IMR-90 (cell line): Measurements from ENCODE around the gene KDM1B. TPM values are rescaled to one million over a fixed set of nuclear protein-coding genes. Genes with fewer than 3 reads are reported as not detected.

Experiments used
- ATAC-seq: fragments of 200-7000 bp; cut with Tn5 transposase; 2 replicates; pipeline ENCODE4 v1.9.1; 2020; ENCODE audit warnings: low read depth, mild to moderate bottlenecking, moderate library complexity
- BruUV-seq: library from RNA; stranded (reverse); fragments of 400-500 nt; replicated peaks from 2 replicates; lab custom pipeline; 2021; lab: Mats Ljungman, UMichigan
- CTCF ChIA-PET: fragments of 300-600 bp; formaldehyde crosslinking; extraction: SDS; loops from one replicate; lab custom pipeline; 2021; ENCODE audit warnings: antibody characterized with exemption; lab: Yijun Ruan, JAX
- POLR2A ChIA-PET: fragments of 300-600 bp; sonication (Branson Sonifier 250); formaldehyde crosslinking; loops from one replicate; lab custom pipeline; 2022; ENCODE audit warnings: antibody characterized with exemption; ENCODE audit not compliant: unreplicated experiment; lab: Charles Lee
- DNase-seq: peaks from one replicate; pipeline ENCODE4 v3.0.0; 2013
- H2AFZ ChIP-seq: replicated peaks from 2 replicates; pipeline ENCODE3; 2013; ENCODE audit warnings: low read length, mild to moderate bottlenecking; ENCODE audit not compliant: poor library complexity
- H2AK5ac ChIP-seq: 2 replicates; pipeline ENCODE4 v1.6.1; 2013; ENCODE audit warnings: low read depth, low read length, inconsistent platforms
- H2AK9ac ChIP-seq: replicated peaks from 2 replicates; pipeline ENCODE3; 2013; ENCODE audit warnings: mild to moderate bottlenecking, low read depth, low read length, moderate library complexity; ENCODE audit not compliant: poor library complexity
- H2BK120ac ChIP-seq: 2 replicates; pipeline ENCODE4 v1.6.1; 2013; ENCODE audit warnings: low read depth, low read length, inconsistent platforms
- H2BK15ac ChIP-seq: 3 replicates; pipeline ENCODE4 v1.6.1; 2013; ENCODE audit warnings: low read depth, low read length, inconsistent platforms
- H2BK20ac ChIP-seq: 2 replicates; pipeline ENCODE4 v1.6.1; 2013; ENCODE audit warnings: low read depth, mild to moderate bottlenecking, inconsistent platforms, low read length, moderate library complexity
- H2BK5ac ChIP-seq: 2 replicates; pipeline ENCODE4 v1.6.1; 2013; ENCODE audit warnings: mild to moderate bottlenecking, low read depth, low read length, inconsistent platforms; ENCODE audit not compliant: poor library complexity, severe bottlenecking
- H3K14ac ChIP-seq: replicated peaks from 2 replicates; pipeline ENCODE4 v1.6.1; 2013; ENCODE audit warnings: low read depth, low read length, inconsistent platforms
- H3K18ac ChIP-seq: 2 replicates; pipeline ENCODE4 v1.6.1; 2013; ENCODE audit warnings: low read depth, low read length, control low read depth
- H3K23ac ChIP-seq: 2 replicates; pipeline ENCODE4 v1.6.1; 2013; ENCODE audit warnings: low read depth, low read length, inconsistent platforms
- H3K27ac ChIP-seq: 2 replicates; pipeline ENCODE4 v1.5.1; 2013; ENCODE audit warnings: mild to moderate bottlenecking, control low read depth, low read length; ENCODE audit not compliant: insufficient read depth
- H3K27me3 ChIP-seq: 2 replicates; pipeline ENCODE4 v1.6.1; 2013; ENCODE audit warnings: low read length; ENCODE audit not compliant: control insufficient read depth, insufficient read depth
- H3K36me3 ChIP-seq: 2 replicates; pipeline ENCODE4 v1.6.1; 2013; ENCODE audit warnings: low read length, mixed read lengths; ENCODE audit not compliant: control insufficient read depth, insufficient read depth
- H3K4ac ChIP-seq: 2 replicates; pipeline ENCODE4 v1.6.1; 2013; ENCODE audit warnings: low read depth, low read length, inconsistent platforms
- H3K4me1 ChIP-seq: 2 replicates; pipeline ENCODE4 v1.6.1; 2013; ENCODE audit warnings: low read length, mixed read lengths; ENCODE audit not compliant: control insufficient read depth, insufficient read depth
- H3K4me2 ChIP-seq: 2 replicates; pipeline ENCODE4 v1.6.1; 2013; ENCODE audit warnings: low read depth, mild to moderate bottlenecking, control low read depth, low read length, moderate library complexity
- H3K4me3 ChIP-seq: 2 replicates; pipeline ENCODE4 v1.5.1; 2013; ENCODE audit warnings: low read depth, mild to moderate bottlenecking, control low read depth, low read length, moderate library complexity; ENCODE audit not compliant: insufficient read depth
- H3K56ac ChIP-seq: 2 replicates; pipeline ENCODE4 v1.6.1; 2013; ENCODE audit warnings: low read length, inconsistent platforms; ENCODE audit not compliant: insufficient read depth; ENCODE audit errors: extremely low read depth
- H3K79me1 ChIP-seq, 2 experiments: 2 replicates each; pipeline ENCODE4 v1.6.1; 2013; ENCODE audit warnings: low read length in 2 of 2, inconsistent platforms in 1 of 2, low read depth in 1 of 2
- H3K9ac ChIP-seq: 2 replicates; pipeline ENCODE4 v1.6.1; 2013; ENCODE audit warnings: low read depth, low read length, control low read depth
- H3K9me1 ChIP-seq: 2 replicates; pipeline ENCODE4 v1.6.1; 2013; ENCODE audit warnings: low read length, inconsistent platforms; ENCODE audit not compliant: insufficient read depth
- H3K9me3 ChIP-seq: 2 replicates; pipeline ENCODE4 v1.6.1; 2013; ENCODE audit warnings: low read length; ENCODE audit not compliant: control insufficient read depth, insufficient read depth
- H4K20me1 ChIP-seq: 2 replicates; pipeline ENCODE4 v1.6.1; 2013; ENCODE audit warnings: low read length, inconsistent platforms; ENCODE audit not compliant: insufficient read depth
- H4K5ac ChIP-seq: 2 replicates; pipeline ENCODE4 v1.6.1; 2013; ENCODE audit warnings: mild to moderate bottlenecking, low read depth, low read length, control low read depth
- H4K8ac ChIP-seq, 2 experiments: 2 replicates each; pipeline ENCODE4 v1.6.1; 2013; ENCODE audit warnings: low read depth in 2 of 2, low read length in 2 of 2, control low read depth in 1 of 2, inconsistent platforms in 1 of 2
- H4K91ac ChIP-seq: 2 replicates; pipeline ENCODE4 v1.6.1; 2013; ENCODE audit warnings: low read depth, low read length, inconsistent platforms; ENCODE audit not compliant: insufficient read depth
- BHLHE40 ChIP-seq: fragments of 150-350 bp; IDR thresholded peaks from 2 replicates; pipeline ENCODE4 v1.6.1; 2016; ENCODE audit warnings: mild to moderate bottlenecking, low read depth, low read length
- CEBPB ChIP-seq: IDR thresholded peaks from 2 replicates; pipeline ENCODE4 v1.6.1; 2012; ENCODE audit warnings: low read depth, low read length, improper control_type of control experiment
- CHD1 ChIP-seq: IDR thresholded peaks from 2 replicates; pipeline ENCODE4 v1.6.1; 2012; ENCODE audit warnings: low read depth, low read length, improper control_type of control experiment
- CTCF ChIP-seq: conservative IDR thresholded peaks from 2 replicates; pipeline ENCODE4 v1.5.1; 2012; ENCODE audit warnings: mild to moderate bottlenecking, low read depth, low read length, improper control_type of control experiment
- ELK1 ChIP-seq: fragments of 150-350 bp; IDR thresholded peaks from 2 replicates; pipeline ENCODE4 v1.6.1; 2016; ENCODE audit warnings: low read depth, mild to moderate bottlenecking, low read length, moderate library complexity, borderline replicate concordance
- MAFK ChIP-seq: IDR thresholded peaks from 2 replicates; pipeline ENCODE4 v1.6.1; 2012; ENCODE audit warnings: low read depth, low read length, improper control_type of control experiment
- MAZ ChIP-seq: IDR thresholded peaks from 2 replicates; pipeline ENCODE4 v1.6.1; 2012; ENCODE audit warnings: low read depth, mild to moderate bottlenecking, low read length, improper control_type of control experiment, moderate library complexity, borderline replicate concordance
- MXI1 ChIP-seq: IDR thresholded peaks from 2 replicates; pipeline ENCODE4 v1.6.1; 2012; ENCODE audit warnings: low read depth, mild to moderate bottlenecking, low read length, moderate library complexity, borderline replicate concordance
- NFE2L2 ChIP-seq: fragments of 150-350 bp; IDR thresholded peaks from 2 replicates; pipeline ENCODE4 v1.6.1; 2016; ENCODE audit warnings: low read depth, mild to moderate bottlenecking, low read length
- POLR2A ChIP-seq: IDR thresholded peaks from 2 replicates; pipeline ENCODE4 v1.6.1; 2012; ENCODE audit warnings: mild to moderate bottlenecking, low read depth, low read length
- RAD21 ChIP-seq: IDR thresholded peaks from 2 replicates; pipeline ENCODE4 v1.6.1; 2012; ENCODE audit warnings: low read length, improper control_type of control experiment
- RCOR1 ChIP-seq: IDR thresholded peaks from 2 replicates; pipeline ENCODE4 v1.6.1; 2012; ENCODE audit warnings: mild to moderate bottlenecking, low read length, improper control_type of control experiment; ENCODE audit not compliant: insufficient replicate concordance
- SMC3 ChIP-seq: fragments of 150-350 bp; IDR thresholded peaks from 2 replicates; pipeline ENCODE4 v1.6.1; 2016; ENCODE audit warnings: low read depth, mild to moderate bottlenecking, antibody characterized with exemption, low read length, moderate library complexity
- WGBS, 2 experiments: methylation state at CpG; one replicate each; pipeline versions ENCODE4 v1.1.5 to v1.1.7; 2013; ENCODE audit warnings: missing lambda C conversion rate in 2 of 2; ENCODE audit not compliant: insufficient read length in 1 of 2; ENCODE audit errors: extremely low coverage in 2 of 2; 5-methylcytosine and 5-hydroxymethylcytosine counted together
- dilution Hi-C: fragments of 300-500 bp; cut with HindIII; formaldehyde crosslinking; loops from one replicate; pipeline ENCODE4 v1.14.3; 2018; ENCODE audit warnings: low sequenced_read_pairs; ENCODE audit not compliant: unreplicated experiment
- in situ Hi-C: fragments of 300-500 bp; cut with MboI; formaldehyde crosslinking; loops from 3 replicates; pipeline ENCODE4 v1.14.3; 2019; ENCODE audit warnings: low sequenced_read_pairs, inconsistent platforms, mixed read lengths
- intact Hi-C: fragments of 100-400 bp; cut with micrococcal nuclease; formaldehyde crosslinking; loops from 2 replicates; pipeline ENCODE4 v1.10.0; 2022
- polyA plus RNA-seq, 3 experiments: library from polyadenylated mRNA; depleted of rRNA; stranded (reverse); fragments of >200 nt; gene quantifications; 2 replicates each; pipeline ENCODE4 v1.2.3, GENCODE V29; 2012; ENCODE audit warnings: low replicate concordance in 1 of 3
- total RNA-seq: library from RNA; depleted of rRNA; stranded (reverse); fragments of >200 nt; gene quantifications from 2 replicates; pipeline ENCODE4 v1.2.3, GENCODE V29; 2012
- TF ChIP-seq, protein P1 (sequence below): fragments of 150-350 bp; IDR thresholded peaks from 2 replicates; pipeline ENCODE4 v1.6.1; 2017; ENCODE audit warnings: mild to moderate bottlenecking, antibody characterized with exemption, low read length, low read depth

The KDM1B gene
- total and polyA plus RNA-seq, 2 of the 4 experiments (the other 2 are of a cell fraction), result 13.2 to 16.7 TPM

DNA sequence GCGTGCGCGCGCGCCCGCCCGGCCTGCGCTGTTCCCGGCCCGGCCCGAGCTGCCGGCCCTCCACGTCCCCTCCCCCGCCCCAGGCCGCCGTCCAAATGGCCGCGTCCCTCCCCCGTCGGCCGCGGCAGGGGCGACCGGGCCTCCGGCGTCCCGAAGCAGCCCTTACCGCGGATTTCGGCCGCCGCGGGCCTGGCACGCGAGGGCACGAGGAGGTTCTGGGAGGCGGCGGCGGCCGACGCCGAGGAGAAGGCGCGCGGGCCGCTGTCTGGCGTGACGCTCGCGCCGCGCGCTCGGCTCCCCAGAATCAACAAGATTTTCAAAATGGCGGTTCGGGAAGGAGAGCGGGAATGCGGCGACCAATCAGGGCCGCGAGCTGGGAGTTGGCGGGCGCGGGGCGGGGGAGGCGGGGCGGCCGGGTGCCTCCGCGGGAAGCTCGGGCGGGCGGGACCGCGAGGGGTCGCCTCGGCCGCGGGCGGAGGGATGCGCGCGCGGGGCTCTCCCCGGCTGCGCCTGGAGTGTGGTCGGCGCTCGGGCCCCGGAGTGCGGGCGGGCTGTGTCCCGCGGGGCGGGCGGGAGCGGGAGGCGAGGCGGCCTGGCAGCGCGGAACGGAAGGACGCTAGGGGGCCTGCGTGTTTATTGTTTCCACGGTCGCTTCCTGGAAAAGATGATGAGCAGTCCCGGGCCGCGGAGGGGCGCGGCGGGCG, 109.1 kb downstream of the KDM1B start, which contains the start of gene DEK:
Gene DEK, minus strand, starts transcription at position 312 of the 704 bp plus-strand sequence. CDS start 543 bp downstream, outside the sequence.
- Histone ChIP-seq H2BK5ac (peak within 1 kb of the TSS; percentile 82), H2BK15ac (peak within 1 kb of the TSS; percentile 86), H2AK5ac (peak within 1 kb of the TSS; percentile 81), H3K4ac (peak within 1 kb of the TSS; percentile 83), H3K4me3 (peak within 1 kb of the TSS; percentile 98), H3K4me1 (peaks cover 15% of the 10 kb centered on the region), H3K14ac (peak within 1 kb of the TSS; percentile 88), H3K4me2 (peak within 1 kb of the TSS; percentile 96), H3K9me3 (no peaks in the 10 kb centered on the region; the same call in 1 of the 2 replicates), H3K79me1 (peaks cover 0 to 20% of the 10 kb centered on the region in 2 experiments; a peak in 1 of 4 replicates), H3K23ac (peak within 1 kb of the TSS; percentile 92), H3K27me3 (no peaks in the 10 kb centered on the region; the same call in 1 of the 2 replicates), H4K91ac (peak within 1 kb of the TSS; percentile 84), H3K9ac (peak within 1 kb of the TSS; percentile 96), H4K8ac (peak within 1 kb of the TSS; percentile 90 to 96), H3K18ac (peak within 1 kb of the TSS; percentile 69), H4K20me1 (peaks cover 34% of the 10 kb centered on the region), H3K27ac (peak within 1 kb of the TSS; percentile 95), H2AK9ac (peak within 1 kb of the TSS; percentile 99), H2AFZ (peak within 1 kb of the TSS; percentile 92), H2BK120ac (peak within 1 kb of the TSS; percentile 73), H3K56ac (peak within 1 kb of the TSS; percentile 95), H3K9me1 (peaks cover 3% of the 10 kb centered on the region; the same call in 1 of the 2 replicates), H4K5ac (peak within 1 kb of the TSS; percentile 81), H2BK20ac (peak within 1 kb of the TSS; percentile 75; the same call in 1 of the 2 replicates), H3K36me3 (peaks cover 3% of the 10 kb centered on the region; the same call in 1 of the 2 replicates)
- in situ Hi-C loops, result no loop called here
- dilution Hi-C loops, result no loop called here
- intact Hi-C loops, result loop anchor here (1.0 to 10.0 kb wide), 4 partner anchors 44 to 1942 kb away; partner anchors contain the start of gene KIF13A
- 0% methylated on average over 40 of the region's 113 CpGs; no CpG with 5 or more reads in 1 of the 2 experiments for WGBS, 2 experiments
- peak; percentile 86 for ATAC-seq
- DNase-seq, result peak; percentile 81
- no TSS peak for BruUV-seq
- CTCF ChIA-PET, result no interaction called here
- POLR2A ChIA-PET, result no interaction called here
- TF ChIP-seq RCOR1 (no peak), MAFK (no peak), MAZ (peak; percentile 73; the same call in 1 of the 2 replicates), NFE2L2 (no peak), CHD1 (no peak), BHLHE40 (no peak), MXI1 (peak; percentile 71), CEBPB (no peak), CTCF (peak; percentile 63), RAD21 (peak; percentile 43), POLR2A (peak; percentile 65), ELK1 (no peak), SMC3 (peak; percentile 24; the same call in 1 of the 2 replicates)
- TF ChIP-seq, protein P1, sequence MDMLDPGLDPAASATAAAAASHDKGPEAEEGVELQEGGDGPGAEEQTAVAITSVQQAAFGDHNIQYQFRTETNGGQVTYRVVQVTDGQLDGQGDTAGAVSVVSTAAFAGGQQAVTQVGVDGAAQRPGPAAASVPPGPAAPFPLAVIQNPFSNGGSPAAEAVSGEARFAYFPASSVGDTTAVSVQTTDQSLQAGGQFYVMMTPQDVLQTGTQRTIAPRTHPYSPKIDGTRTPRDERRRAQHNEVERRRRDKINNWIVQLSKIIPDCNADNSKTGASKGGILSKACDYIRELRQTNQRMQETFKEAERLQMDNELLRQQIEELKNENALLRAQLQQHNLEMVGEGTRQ, result no peak
